Astrocyte of the cerebellum (primary cell): ENCODE measurements around the gene ZNF93.
A peak's percentile ranks its signal among the peaks of the same experiment; 100 is the strongest.
"Not testable (repeated sequence)": the region's sequence is repeated elsewhere in the genome, so short reads cannot be mapped to it uniquely, and the experiment has no call there.

ENCODE experiments used
- DNase-seq: peaks from one replicate; pipeline ENCODE4 v3.0.0-alpha.2; 2011; ENCODE audit warnings: low read depth
- H3K4me3 ChIP-seq: 2 replicates; pipeline ENCODE4 v1.5.1; 2011; ENCODE audit warnings: mild to moderate bottlenecking, low read depth, low read length, moderate library complexity
- CTCF ChIP-seq: IDR thresholded peaks from 2 replicates; pipeline ENCODE4 v1.5.1; 2012; ENCODE audit warnings: low read length, low read depth, moderate library complexity, mild to moderate bottlenecking; ENCODE audit errors: missing control alignments
- in situ Hi-C: cut with HindIII; loops from 2 replicates; pipeline ENCODE4 v1.10.0; 2017; ENCODE audit warnings: low sequenced_read_pairs

Gene ZNF93

GRCh38 chr19:19871932-19872331 is 28.8 kb upstream of the ZNF93 start:
- TF ChIP-seq CTCF = no peak
- in situ Hi-C loops = no loop called here
- no peak for DNase-seq
- H3K4me3 ChIP-seq = no peak overlapping the region

- no peak for DNase-seq
- H3K4me3 ChIP-seq = no peak overlapping the region
- in situ Hi-C loops = no loop called here
- TF ChIP-seq CTCF = no peak
Observed at GRCh38 chr19:19873381-19873780, 27.4 kb upstream of the ZNF93 start.

- DNase-seq = no peak
- no peak for TF ChIP-seq CTCF
- no peak overlapping the region for H3K4me3 ChIP-seq
- in situ Hi-C loops = no loop called here
Observed at GRCh38 chr19:19877724-19878123, 23.0 kb upstream of the ZNF93 start.

- TF ChIP-seq CTCF = no peak
- DNase-seq = no peak
- H3K4me3 ChIP-seq = no peak overlapping the region
- in situ Hi-C loops = no loop called here
Observed at GRCh38 chr19:19884583-19884982, 16.2 kb upstream of the ZNF93 start.

- in situ Hi-C loops, DNase-seq, H3K4me3 ChIP-seq: not testable (repeated sequence)
Observed at GRCh38 chr19:19892055-19892941, 8.4 kb upstream of the ZNF93 start.

GRCh38 chr19:19900139-19900728 is 512 bp upstream of the ZNF93 start:
- DNase-seq = peak; percentile 40
- no peak for TF ChIP-seq CTCF
- in situ Hi-C loops = no loop called here
- peak overlapping the region; percentile 82 for H3K4me3 ChIP-seq

GRCh38 chr19:19907551-19907950 is 6.8 kb downstream of the ZNF93 start:
- DNase-seq = not testable (repeated sequence)

More at GRCh38 chr19:19907551-19907950, 6.8 kb downstream of the ZNF93 start:
- in situ Hi-C loops, H3K4me3 ChIP-seq: not testable (repeated sequence)
